ENCODE data around the gene PRKCH.

- TF ChIP-seq CTCF (IDR thresholded peaks at IDR 0.05), result no peak
- TF ChIP-seq POLR2A (IDR thresholded peaks at IDR 0.05), result no peak
- no peak for TF ChIP-seq EP300 (IDR thresholded peaks at IDR 0.05)
- TF ChIP-seq POLR2AphosphoS5 (IDR thresholded peaks at IDR 0.05), result no peak
Measured at GRCh38 chr14:61394542-61394941, 73.2 kb downstream of the PRKCH start.

All from sigmoid colon (tissue), 4 donors.